DMS 273 (cell line): Measurements from ENCODE around the gene NIPSNAP3A.

Experiments used
- DNase-seq: peaks from one replicate; lab custom pipeline; 2025; ENCODE audit not compliant: unreplicated experiment; lab: John Stamatoyannopoulos, UW

NIPSNAP3A gene

DNA sequence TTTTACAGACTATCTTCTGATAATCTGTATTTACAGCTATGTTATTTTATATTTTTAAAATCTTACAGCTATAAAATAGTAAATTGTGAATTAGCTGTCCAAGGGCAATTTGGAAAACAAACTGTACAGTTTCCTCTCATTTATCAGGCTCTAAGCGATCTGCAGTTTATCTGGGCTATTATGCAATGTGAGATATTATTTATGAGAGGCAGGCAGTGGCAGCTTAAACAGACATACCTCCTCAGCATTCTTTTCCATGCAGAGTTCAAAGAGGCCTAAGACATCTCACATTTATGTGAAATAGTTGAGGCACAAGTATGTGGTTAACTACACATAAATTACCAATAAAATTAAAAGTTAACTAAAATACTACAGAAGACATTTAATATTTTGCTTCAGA is 26.6 kb downstream of the NIPSNAP3A start:
- no peak for DNase-seq

GRCh38 chr9:104774831-104775573 is 27.5 kb downstream of the NIPSNAP3A start:
- no peak for DNase-seq

DNA sequence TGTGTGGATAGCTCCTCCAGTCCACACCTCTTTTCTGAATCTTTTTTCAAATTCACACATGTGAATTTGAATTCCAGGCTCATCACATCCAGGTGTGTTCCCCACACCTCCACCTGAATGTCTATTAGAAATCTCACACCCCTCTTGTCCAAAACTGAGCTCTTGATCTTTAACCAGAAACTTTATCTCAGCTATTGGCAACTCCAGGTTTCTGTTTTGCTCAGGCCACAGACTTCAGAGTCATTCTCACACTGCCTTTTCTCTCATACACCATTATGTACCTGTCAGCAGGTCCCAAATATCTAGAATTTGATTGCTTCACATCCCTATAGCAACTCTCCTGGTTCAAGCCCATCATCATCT is 28.1 kb downstream of the NIPSNAP3A start:
- DNase-seq: no peak

DNA sequence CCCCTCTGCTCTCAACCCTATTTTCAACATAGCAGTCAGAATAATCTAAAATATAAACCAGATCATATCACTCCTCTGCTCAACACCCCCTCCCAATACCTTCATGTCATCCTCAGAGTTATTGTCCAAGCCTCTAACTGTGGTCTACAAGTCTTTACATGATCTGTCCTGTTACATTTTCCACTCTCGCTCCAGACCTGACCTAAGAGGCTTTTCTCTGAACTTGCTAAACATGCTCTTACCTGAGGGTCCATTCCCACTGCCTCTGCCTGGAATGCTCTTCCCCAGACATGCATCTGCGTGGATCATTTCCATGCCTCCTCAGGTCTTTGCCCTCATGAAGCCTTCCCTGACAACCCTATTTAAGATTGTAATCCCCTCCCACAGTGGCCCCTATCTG is 28.5 kb downstream of the NIPSNAP3A start:
- DNase-seq: no peak

GRCh38 chr9:104776797-104777196 is 29.3 kb downstream of the NIPSNAP3A start:
- DNase-seq: no peak

DNA sequence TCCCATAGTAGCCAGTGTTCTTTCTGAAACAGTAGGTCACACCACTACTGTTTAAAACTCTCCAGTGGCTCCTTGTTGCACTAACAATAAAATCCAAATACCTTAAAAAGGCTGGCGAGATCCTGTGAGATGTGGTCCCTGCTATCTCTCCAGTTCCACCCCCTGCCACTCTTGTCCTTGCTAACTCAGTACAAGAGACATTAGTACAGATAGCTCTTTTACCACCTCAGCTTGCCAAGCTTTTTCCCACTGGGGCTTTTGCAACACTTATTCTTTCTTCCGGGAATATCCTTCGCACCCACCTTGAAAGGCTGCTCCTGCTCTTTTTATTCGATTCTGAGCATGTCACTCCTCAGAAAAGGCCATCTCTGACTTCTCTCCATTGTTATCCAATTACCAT is 31.3 kb downstream of the NIPSNAP3A start:
- no peak for DNase-seq

- DNase-seq: no peak
These were observed 31.9 kb downstream of the NIPSNAP3A start for GRCh38 chr9:104779334-104779733.

- no peak for DNase-seq
These were observed 32.6 kb downstream of the NIPSNAP3A start for GRCh38 chr9:104779946-104780535.

GRCh38 chr9:104780796-104781395 is 33.4 kb downstream of the NIPSNAP3A start:
- DNase-seq: peak; percentile 48

- DNase-seq: no peak
These were observed 36.1 kb downstream of the NIPSNAP3A start for GRCh38 chr9:104783588-104783987.

DNA sequence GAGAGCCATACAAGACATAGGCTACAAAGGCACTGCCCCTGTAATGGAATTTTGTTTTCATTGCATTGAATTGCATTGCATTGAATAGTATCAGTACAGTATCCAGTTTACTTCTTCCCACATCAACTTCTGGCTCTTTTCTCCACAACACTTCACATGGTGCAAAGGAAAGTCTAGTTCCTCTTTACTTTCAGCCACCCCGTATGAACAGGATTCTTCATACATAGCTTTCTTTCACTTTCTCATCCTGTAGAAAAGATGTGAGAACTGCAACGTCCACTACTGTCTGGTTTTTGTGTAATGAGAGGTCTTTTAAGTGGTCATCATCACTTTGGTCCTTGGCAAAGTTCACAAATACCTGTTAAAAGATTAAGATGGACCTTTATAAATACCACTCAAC is 36.6 kb downstream of the NIPSNAP3A start:
- no peak for DNase-seq

DNA sequence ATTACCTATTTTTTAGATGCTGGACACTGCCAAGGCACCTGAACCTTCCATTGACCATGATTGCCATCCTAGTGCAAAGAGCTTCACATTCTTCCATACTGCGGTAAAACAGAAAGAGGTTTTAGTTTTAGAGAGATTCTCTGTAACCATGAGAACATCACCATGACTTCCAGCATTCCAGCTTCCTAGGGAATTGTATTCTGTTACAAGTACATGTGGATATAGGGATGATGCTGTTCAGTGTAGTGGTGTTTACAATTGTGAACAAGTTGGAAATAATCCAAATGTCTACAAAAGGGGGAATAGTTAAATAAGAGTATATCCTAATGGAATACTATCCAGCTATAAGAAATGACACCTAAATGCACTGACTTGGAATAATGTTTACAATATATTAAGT is 38.8 kb downstream of the NIPSNAP3A start:
- no peak for DNase-seq

- DNase-seq: no peak
These were observed 40.0 kb downstream of the NIPSNAP3A start for GRCh38 chr9:104787306-104788015.

- peak; percentile 19 for DNase-seq
These were observed 40.8 kb downstream of the NIPSNAP3A start for GRCh38 chr9:104788251-104788650.

DNA sequence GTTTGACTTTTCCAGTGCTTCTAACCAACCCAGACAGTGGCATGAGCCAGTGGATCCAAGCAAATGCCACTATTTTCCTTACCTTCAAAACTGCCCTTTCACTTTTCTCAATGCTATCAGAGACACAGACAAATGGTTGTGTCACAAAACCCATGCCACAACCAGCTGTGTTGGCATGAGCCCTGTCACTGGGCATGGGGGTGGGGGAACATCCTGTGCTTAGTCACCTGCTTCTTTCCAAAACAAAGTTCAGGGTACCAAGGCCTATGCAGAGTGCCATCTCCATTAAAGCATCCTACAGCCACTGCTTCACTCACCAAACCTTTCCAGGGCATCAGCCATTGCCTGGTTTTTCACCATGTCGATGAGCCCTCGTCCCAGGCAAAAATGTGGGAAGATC is 46.6 kb downstream of the NIPSNAP3A start:
- DNase-seq: no peak

GRCh38 chr9:104795082-104795481 is 47.6 kb downstream of the NIPSNAP3A start:
- no peak for DNase-seq

DNA sequence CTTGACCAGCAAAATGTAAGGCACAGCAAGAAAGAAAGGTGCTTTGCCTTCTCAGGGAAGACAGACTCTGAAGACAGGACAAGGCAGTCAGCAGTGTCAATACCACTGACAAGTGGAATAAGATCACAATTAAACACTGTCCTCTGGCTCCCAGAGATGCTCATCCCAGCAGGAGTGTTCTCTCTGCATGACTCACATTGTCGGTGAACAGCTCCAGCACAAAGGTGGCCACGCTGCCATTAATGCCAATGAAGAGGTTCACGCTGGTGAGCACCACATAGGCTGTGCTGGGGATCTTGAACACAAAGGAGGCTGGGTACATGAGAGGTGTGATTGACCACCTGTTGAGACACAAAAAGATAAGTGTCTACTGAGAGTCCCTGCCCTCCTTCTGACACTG is 48.4 kb downstream of the NIPSNAP3A start:
- no peak for DNase-seq

DNA sequence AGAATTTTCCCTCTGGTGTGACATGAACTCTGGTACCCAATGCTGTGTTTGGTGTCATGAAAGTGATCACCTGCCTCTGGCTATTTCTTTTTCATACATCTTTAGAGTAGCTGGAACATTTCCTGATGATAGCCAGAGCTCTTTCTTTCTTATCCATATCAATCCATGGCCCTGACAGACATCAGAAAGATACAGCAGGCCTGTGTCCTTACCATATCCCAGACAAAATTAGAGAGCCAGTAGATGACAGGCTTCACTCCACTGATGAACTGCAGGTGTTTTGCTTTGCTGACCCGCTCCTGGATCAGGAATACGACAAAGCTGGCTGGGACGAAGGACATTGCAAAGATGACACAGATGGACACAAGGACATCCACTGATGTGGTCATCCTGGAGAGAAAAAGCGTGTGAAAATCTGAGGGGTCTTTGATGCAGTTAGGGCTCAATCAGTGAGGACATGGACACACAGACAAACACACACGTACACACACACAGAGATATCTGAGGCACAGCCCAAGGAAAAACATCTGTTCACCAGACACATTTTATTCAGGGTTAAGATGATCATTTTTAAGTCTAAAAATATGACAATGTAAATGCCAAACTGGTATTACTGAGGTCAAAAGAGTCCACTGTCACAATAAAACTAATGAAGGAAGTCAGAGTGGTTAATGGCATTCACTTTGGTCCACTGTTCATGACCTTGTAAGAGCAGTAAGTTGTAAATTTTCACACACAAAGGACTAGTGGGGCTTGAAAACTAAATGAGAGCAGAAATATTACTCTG is 50.9 kb downstream of the NIPSNAP3A start:
- DNase-seq: no peak

DNA sequence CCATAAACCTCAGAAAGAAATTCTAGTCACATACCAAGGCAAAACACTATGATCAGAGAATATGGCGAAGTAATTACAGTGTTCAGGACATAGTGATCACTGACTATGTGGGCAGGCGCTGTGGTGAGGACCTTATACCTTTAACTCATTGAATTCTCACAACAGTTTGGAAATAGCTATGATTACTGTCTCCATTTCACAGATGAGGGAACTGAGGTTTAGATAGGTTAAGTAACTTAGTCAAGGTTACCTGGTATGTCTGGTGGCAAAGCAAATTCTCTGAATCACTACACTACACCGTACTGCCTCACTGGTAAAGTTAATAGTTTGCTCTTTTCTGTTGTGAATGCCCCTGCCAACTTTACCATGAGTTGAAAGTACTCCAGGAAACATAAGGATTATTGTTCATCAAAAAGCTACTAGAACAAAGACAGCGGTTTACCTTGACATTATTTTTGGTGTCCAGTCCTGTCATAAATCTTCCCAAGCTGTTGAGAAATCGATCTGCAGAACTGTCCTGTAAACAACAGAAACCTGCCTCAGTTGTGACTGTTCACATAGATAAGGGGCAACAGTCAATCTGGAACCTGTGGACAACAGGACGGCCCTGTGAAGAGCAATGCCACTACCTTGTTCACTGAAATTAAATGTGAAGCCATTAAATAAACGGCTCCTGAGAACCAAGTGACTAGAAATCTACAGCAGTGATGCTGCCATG is 52.7 kb downstream of the NIPSNAP3A start:
- no peak for DNase-seq

DNA sequence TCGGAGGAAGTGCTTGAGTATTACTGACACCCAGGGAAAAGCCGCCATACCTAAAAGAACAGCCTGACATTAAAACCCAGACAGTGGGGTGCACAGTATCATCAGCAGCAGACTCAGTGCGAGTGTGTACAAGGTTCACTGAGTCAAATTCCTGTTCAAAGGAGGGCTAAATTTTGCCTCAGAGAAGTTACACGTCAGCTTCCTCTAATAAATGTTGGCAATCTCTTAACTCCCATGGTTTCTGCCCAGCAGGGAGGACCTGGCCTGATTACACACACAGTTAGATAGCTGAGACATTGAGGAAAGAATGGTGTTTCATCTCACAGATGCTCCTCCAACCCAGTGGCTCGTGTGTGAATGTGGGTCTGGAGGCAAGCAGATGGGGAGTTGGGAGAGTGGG is 54.6 kb downstream of the NIPSNAP3A start:
- no peak for DNase-seq

GRCh38 chr9:104802906-104803305 is 55.4 kb downstream of the NIPSNAP3A start:
- DNase-seq: no peak
